Left kidney (tissue), 1 donor: ENCODE data around the gene PEA15. TPM values are rescaled to one million over a fixed set of nuclear protein-coding genes. Genes with fewer than 3 reads are reported as not detected.

Experiments
- polyA plus RNA-seq: library from polyadenylated mRNA; unstranded; fragments of 120-200 nt; gene quantifications from one replicate; pipeline ENCODE4 v1.2.1, GENCODE V29; 2013; ENCODE audit not compliant: insufficient read length

The PEA15 gene
- polyA plus RNA-seq, 1 donor, result 98.5 TPM

Other genes with a start within 250 kb of the PEA15 start
- 15.6 TPM for gene PIGM, start 173.4 kb upstream of the PEA15 start, polyA plus RNA-seq
- gene KCNJ10, start 135.2 kb upstream of the PEA15 start, polyA plus RNA-seq, result 22.2 TPM
- 0.12 TPM for gene KCNJ9, start 123.8 kb upstream of the PEA15 start, polyA plus RNA-seq
- 23.2 TPM for gene IGSF8, start 106.8 kb upstream of the PEA15 start, polyA plus RNA-seq
- 5.8 TPM for gene ATP1A2, start 89.6 kb upstream of the PEA15 start, polyA plus RNA-seq
- gene ATP1A4, start 53.8 kb upstream of the PEA15 start, polyA plus RNA-seq, result 0.15 TPM
- gene CASQ1, start 14.8 kb upstream of the PEA15 start, polyA plus RNA-seq, result 0.43 TPM
- gene DCAF8, start 57.2 kb downstream of the PEA15 start, polyA plus RNA-seq, result 285 TPM
- 87.4 TPM for gene PEX19, start 79.7 kb downstream of the PEA15 start, polyA plus RNA-seq
- gene COPA, start 137.9 kb downstream of the PEA15 start, polyA plus RNA-seq, result 177 TPM
- gene NCSTN, start 138.0 kb downstream of the PEA15 start, polyA plus RNA-seq, result 161 TPM
- gene NHLH1, start 161.7 kb downstream of the PEA15 start, polyA plus RNA-seq, result 0.22 TPM
- 39.3 TPM for gene VANGL2, start 195.2 kb downstream of the PEA15 start, polyA plus RNA-seq